ENCODE measurements around the gene MTMR10. TPM values are rescaled to one million over a fixed set of nuclear protein-coding genes. Genes with fewer than 3 reads are reported as not detected.

Gene MTMR10
- total RNA-seq, 1 donor from 2014 or later, result 18.8 TPM

GRCh38 chr15:30984118-30984517 lies 7.3 kb downstream of the MTMR10 start:
- no peak overlapping the region for H3K4me3 ChIP-seq (ENCODE audit: low read depth, low read length)
- H3K36me3 ChIP-seq (ENCODE audit: control insufficient read depth, insufficient read depth, low read length), result no peaks in the 10 kb centered on the region
- DNase-seq (ENCODE audit: low read depth), result no peak
- no peaks in the 10 kb centered on the region for H3K27me3 ChIP-seq (ENCODE audit: control insufficient read depth, insufficient read depth, low read length)
- no peak for TF ChIP-seq CTCF (IDR thresholded peaks at IDR 0.05; ENCODE audit: insufficient read depth, low read length, poor library complexity, severe bottlenecking)

DNA sequence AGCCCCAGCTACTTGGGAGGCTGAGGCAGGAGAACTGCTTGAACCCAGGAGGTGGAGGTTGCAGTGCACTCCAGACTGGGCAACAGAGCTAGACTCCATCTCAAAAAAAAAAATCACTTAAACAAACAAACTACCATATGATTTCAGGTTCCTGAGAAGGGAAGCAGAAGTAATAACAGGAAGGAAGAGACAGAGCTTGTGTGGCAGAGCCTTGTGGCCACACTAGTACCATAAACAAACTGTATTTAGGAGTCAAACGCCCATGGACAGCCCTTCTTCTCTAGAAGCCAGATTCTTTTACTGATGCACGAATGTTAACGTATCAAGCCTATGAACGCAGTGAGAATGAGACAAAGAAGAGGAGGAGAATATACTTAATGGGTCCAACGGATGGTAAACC lies 12.0 kb downstream of the MTMR10 start:
- no peak for DNase-seq (ENCODE audit: low read depth)
- no peak for TF ChIP-seq CTCF (IDR thresholded peaks at IDR 0.05; ENCODE audit: insufficient read depth, low read length, poor library complexity, severe bottlenecking)
- no peaks in the 10 kb centered on the region for H3K27me3 ChIP-seq (ENCODE audit: control insufficient read depth, insufficient read depth, low read length)
- no peak overlapping the region for H3K4me3 ChIP-seq (ENCODE audit: low read depth, low read length)
- H3K36me3 ChIP-seq (ENCODE audit: control insufficient read depth, insufficient read depth, low read length), result no peaks in the 10 kb centered on the region

DNA sequence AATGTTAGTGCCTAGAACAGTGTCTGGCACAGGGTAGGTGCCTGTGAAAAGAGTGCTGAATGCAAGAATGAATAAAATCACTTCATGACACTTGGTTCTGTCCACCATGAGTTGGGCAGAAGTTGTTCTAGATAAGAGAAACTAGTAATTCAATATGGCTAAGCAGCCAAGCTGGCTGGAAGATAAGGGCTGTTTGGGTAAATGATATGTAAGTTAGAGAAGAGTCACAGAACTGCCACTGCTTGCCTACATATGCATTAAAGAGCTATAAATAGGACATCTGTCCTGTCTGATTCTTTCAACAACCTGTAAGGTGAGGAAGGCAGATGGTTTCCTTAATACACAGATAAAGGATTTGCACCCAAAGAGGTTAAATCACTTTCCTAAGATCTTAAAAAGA lies 13.1 kb downstream of the MTMR10 start:
- no peak for DNase-seq (ENCODE audit: low read depth)
- no peak for TF ChIP-seq CTCF (IDR thresholded peaks at IDR 0.05; ENCODE audit: insufficient read depth, low read length, poor library complexity, severe bottlenecking)
- H3K36me3 ChIP-seq (ENCODE audit: control insufficient read depth, insufficient read depth, low read length), result no peaks in the 10 kb centered on the region
- H3K4me3 ChIP-seq (ENCODE audit: low read depth, low read length), result no peak overlapping the region
- no peaks in the 10 kb centered on the region for H3K27me3 ChIP-seq (ENCODE audit: control insufficient read depth, insufficient read depth, low read length)

- DNase-seq (ENCODE audit: low read depth), result no peak
- Histone ChIP-seq H3K36me3 (ENCODE audit: control insufficient read depth, insufficient read depth, low read length) (no peaks in the 10 kb centered on the region), H3K4me3 (ENCODE audit: low read depth, low read length) (no peak overlapping the region), H3K27me3 (ENCODE audit: control insufficient read depth, insufficient read depth, low read length) (no peaks in the 10 kb centered on the region)
- no peak for TF ChIP-seq CTCF (IDR thresholded peaks at IDR 0.05; ENCODE audit: insufficient read depth, low read length, poor library complexity, severe bottlenecking)
Observed at GRCh38 chr15:30974112-30974511, 17.3 kb downstream of the MTMR10 start.

GRCh38 chr15:30973379-30973778 lies 18.0 kb downstream of the MTMR10 start:
- TF ChIP-seq CTCF (IDR thresholded peaks at IDR 0.05; ENCODE audit: insufficient read depth, low read length, poor library complexity, severe bottlenecking), result no peak
- Histone ChIP-seq H3K4me3 (ENCODE audit: low read depth, low read length) (no peak overlapping the region), H3K36me3 (ENCODE audit: control insufficient read depth, insufficient read depth, low read length) (no peaks in the 10 kb centered on the region), H3K27me3 (ENCODE audit: control insufficient read depth, insufficient read depth, low read length) (no peaks in the 10 kb centered on the region)
- no peak for DNase-seq (ENCODE audit: low read depth)

DNA sequence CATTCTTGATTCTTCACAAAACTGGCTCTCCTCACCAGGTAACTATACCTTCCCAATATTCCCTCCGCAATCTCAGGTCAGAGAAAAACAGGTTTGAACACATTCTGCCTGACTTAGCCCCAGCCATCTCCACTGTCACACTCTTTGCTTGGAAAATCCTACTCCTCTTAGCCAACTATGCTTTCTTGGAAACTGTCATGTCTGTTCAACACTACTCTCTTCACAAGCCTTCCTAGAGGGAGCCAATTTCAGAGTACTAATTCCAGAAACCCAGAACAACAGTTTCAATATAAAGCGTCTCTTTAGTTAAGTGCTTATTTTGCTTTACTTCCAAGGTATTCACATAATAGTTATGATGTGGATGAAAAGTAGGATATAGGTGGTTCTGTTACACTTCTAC lies 21.7 kb downstream of the MTMR10 start:
- no peak for TF ChIP-seq CTCF (IDR thresholded peaks at IDR 0.05; ENCODE audit: insufficient read depth, low read length, poor library complexity, severe bottlenecking)
- no peaks in the 10 kb centered on the region for H3K36me3 ChIP-seq (ENCODE audit: control insufficient read depth, insufficient read depth, low read length)
- H3K4me3 ChIP-seq (ENCODE audit: low read depth, low read length), result no peak overlapping the region
- no peak for DNase-seq (ENCODE audit: low read depth)
- no peaks in the 10 kb centered on the region for H3K27me3 ChIP-seq (ENCODE audit: control insufficient read depth, insufficient read depth, low read length)

All from kidney epithelial cell (primary cell).